K562 (cell line): ENCODE measurements around the gene FADS1. TPM values are rescaled to one million over a fixed set of nuclear protein-coding genes. Genes with fewer than 3 reads are reported as not detected.

ENCODE experiments used
- ATAC-seq: fragments of 200-7000 bp; cut with Tn5 transposase; 3 replicates; pipeline ENCODE4 v1.9.1; 2020; ENCODE audit warnings: moderate library complexity
- BruUV-seq: library from RNA; stranded (reverse); fragments of 400-500 nt; replicated peaks from 2 replicates; lab custom pipeline; 2021; lab: Mats Ljungman, UMichigan
- CTCF ChIA-PET: fragments of 300-600 bp; formaldehyde crosslinking; extraction: SDS; loops from one replicate; lab custom pipeline; 2021; ENCODE audit warnings: low intra/inter-chr PET ratio; lab: Yijun Ruan, JAX
- POLR2A ChIA-PET: fragments of 300-600, 350-650 bp; sonication (Branson Sonifier 250); formaldehyde crosslinking; extraction: SDS; loops from one replicate; lab custom pipeline; 2021; ENCODE audit warnings: antibody characterized with exemption, inconsistent platforms; lab: Yijun Ruan, JAX
- DNase-seq, 4 experiments: peaks; one replicate each; pipeline versions ENCODE4 v3.0.0 to v3.0.0-alpha.2; 2011 to 2018; ENCODE audit warnings: low spot score in 3 of 4, mixed read lengths in 3 of 4; ENCODE audit errors: extremely low read depth in 1 of 4
- FAIRE-seq: peaks from 2 replicates; lab custom pipeline; 2011; peaks lifted over from hg19 to GRCh38; lab: Jason Lieb, UNC
- H2AFZ ChIP-seq: 2 replicates; pipeline ENCODE4 v1.6.0; 2011; ENCODE audit warnings: low read depth, low read length, control low read depth, inconsistent platforms
- H3K27ac ChIP-seq: fragments of 200-600 bp; 3 replicates; pipeline ENCODE4 v1.8.0; 2011; ENCODE audit warnings: low read depth, mild to moderate bottlenecking, control low read depth, inconsistent platforms, low read length, moderate library complexity, mixed read lengths; ENCODE audit errors: extremely low read depth
- H3K27me3 ChIP-seq, 2 experiments: fragments of 300-600 bp in 1 of 2; 2 replicates in 1 of 2; 3 replicates in 1 of 2; pipeline versions ENCODE4 v1.6.0 to v1.8.0; 2011; ENCODE audit warnings: inconsistent platforms in 2 of 2, low read length in 2 of 2, mild to moderate bottlenecking in 1 of 2, mixed read lengths in 1 of 2, moderate library complexity in 1 of 2; ENCODE audit not compliant: control insufficient read depth in 2 of 2, insufficient read depth in 2 of 2
- H3K36me3 ChIP-seq: fragments of 300-600 bp; 3 replicates; pipeline ENCODE4 v1.8.0; 2011; ENCODE audit warnings: mild to moderate bottlenecking, low read length, inconsistent platforms; ENCODE audit not compliant: control insufficient read depth, insufficient read depth
- H3K4me1 ChIP-seq, 2 experiments: fragments of 200-600 bp in 1 of 2; replicated peaks in 1 of 2; 2 replicates in 1 of 2; 3 replicates in 1 of 2; pipeline versions ENCODE4 v1.5.1 to v1.8.0; 2011; ENCODE audit warnings: inconsistent platforms in 2 of 2, low read length in 2 of 2, mild to moderate bottlenecking in 1 of 2, mixed read lengths in 1 of 2, moderate library complexity in 1 of 2; ENCODE audit not compliant: control insufficient read depth in 2 of 2, insufficient read depth in 2 of 2
- H3K4me2 ChIP-seq: 2 replicates; pipeline ENCODE4 v1.6.1; 2011; ENCODE audit warnings: low read length, control low read depth, inconsistent platforms, mixed read lengths; ENCODE audit not compliant: insufficient read depth
- H3K4me3 ChIP-seq: fragments of 200-600 bp; sonication (generic), shearing (Covaris generic); 2 replicates; pipeline ENCODE4 v1.5.1; 2016; ENCODE audit warnings: control low read depth, inconsistent platforms
- H3K79me2 ChIP-seq: fragments of 200-600 bp; 3 replicates; pipeline ENCODE4 v1.8.0; 2011; ENCODE audit warnings: low read length, inconsistent platforms; ENCODE audit not compliant: control insufficient read depth, insufficient read depth
- H3K9ac ChIP-seq, 2 experiments: 2 replicates each; pipeline versions ENCODE4 v1.6.0 to v1.6.1; 2011; ENCODE audit warnings: low read depth in 2 of 2, low read length in 2 of 2, control low read depth in 1 of 2, inconsistent platforms in 1 of 2, mild to moderate bottlenecking in 1 of 2, mixed read lengths in 1 of 2; ENCODE audit not compliant: insufficient read depth in 1 of 2
- H3K9me1 ChIP-seq: one replicate; pipeline ENCODE4 v1.6.0; 2011; ENCODE audit warnings: inconsistent platforms, mild to moderate bottlenecking, low read length, moderate library complexity; ENCODE audit not compliant: control insufficient read depth, insufficient read depth
- H3K9me3 ChIP-seq: replicated peaks from 2 replicates; pipeline ENCODE4 v1.5.1; 2011; ENCODE audit warnings: low read depth, low read length, inconsistent platforms; ENCODE audit not compliant: control insufficient read depth, insufficient read depth
- H4K20me1 ChIP-seq: replicated peaks from 2 replicates; pipeline ENCODE4 v1.6.1; 2011; ENCODE audit warnings: low read length, inconsistent platforms, mixed read lengths; ENCODE audit not compliant: control insufficient read depth, insufficient read depth
- EGR1 ChIP-seq: fragments of 450-650 bp; conservative IDR thresholded peaks from 2 replicates; pipeline ENCODE4 v1.6.1; 2017; ENCODE audit warnings: mild to moderate bottlenecking
- L3MBTL2 ChIP-seq: fragments of 450-650 bp; IDR thresholded peaks from 2 replicates; pipeline ENCODE4 v1.6.1; 2016; ENCODE audit warnings: mild to moderate bottlenecking, moderate library complexity
- NONO ChIP-seq, 2 experiments: fragments of 200-400 bp in 1 of 2; fragments of 450-650 bp in 1 of 2; formaldehyde crosslinking in 1 of 2; IDR thresholded peaks; 2 replicates each; pipeline ENCODE4 v1.6.1; 2017; ENCODE audit warnings: low read depth in 2 of 2, mild to moderate bottlenecking in 2 of 2, moderate library complexity in 2 of 2, low read length in 1 of 2
- RBFOX2 ChIP-seq: fragments of 200-400 bp; formaldehyde crosslinking; IDR thresholded peaks from 2 replicates; pipeline ENCODE4 v1.6.1; 2017; ENCODE audit warnings: low read depth, mild to moderate bottlenecking, low read length, moderate library complexity
- RCOR1 ChIP-seq, 2 experiments: IDR thresholded peaks; 2 replicates each; pipeline ENCODE4 v1.6.1; 2012; ENCODE audit warnings: low read depth in 2 of 2, low read length in 2 of 2, borderline replicate concordance in 1 of 2, improper control_type of control experiment in 1 of 2
- SIN3A ChIP-seq, 2 experiments: fragments of 150-350 bp in 1 of 2; IDR thresholded peaks; 2 replicates each; pipeline ENCODE4 v1.6.1; 2011 to 2016; ENCODE audit warnings: borderline replicate concordance in 2 of 2, low read depth in 2 of 2, low read length in 2 of 2, mild to moderate bottlenecking in 2 of 2, moderate library complexity in 2 of 2; ENCODE audit not compliant: control insufficient read depth in 1 of 2
- ZNF263 ChIP-seq: sonication (generic); formaldehyde crosslinking; IDR thresholded peaks from 2 replicates; pipeline ENCODE4 v1.8.0; 2022; ENCODE audit warnings: mild to moderate bottlenecking, missing genetic modification reagents, borderline replicate concordance
- ZNF830 ChIP-seq: fragments of 250-450 bp; sonication (Bioruptor Pico); IDR thresholded peaks from 2 replicates; pipeline ENCODE4 v1.5.0; 2021; ENCODE audit warnings: mild to moderate bottlenecking
- WGBS: fragments of 100-300 bp; shearing (Covaris generic); methylation state at CpG from one replicate; pipeline ENCODE4 v1.1.6; 2016; ENCODE audit warnings: low coverage, mixed read lengths; ENCODE audit not compliant: insufficient coverage; ENCODE audit errors: missing lambda C conversion rate; 5-methylcytosine and 5-hydroxymethylcytosine counted together
- in situ Hi-C: fragments of 300-500 bp; cut with MboI; formaldehyde crosslinking; loops from 4 replicates; pipeline ENCODE4 v1.15.0; 2018; ENCODE audit warnings: inconsistent platforms, mixed read lengths
- intact Hi-C: fragments of 100-400 bp; cut with micrococcal nuclease; formaldehyde crosslinking; loops from 2 replicates; pipeline ENCODE4 v1.14.2; 2022
- polyA plus RNA-seq, 8 experiments: library from polyadenylated mRNA; depleted of rRNA in 4 of 8; stranded (reverse) in 5 of 8; unstranded in 3 of 8; fragments of >200 nt; fragmentation: Nextera tagmentation in 2 of 8; fragmentation: Illumina TruSeq in 1 of 8; extraction: Ambion mirVana in 2 of 8; extraction: Trizol in 1 of 8; gene quantifications; 2 replicates each; pipeline versions ENCODE4 v1.2.1 to v1.2.3, GENCODE V29; 2011 to 2014; ENCODE audit warnings: inconsistent platforms in 1 of 8, missing spikeins in 1 of 8
- total RNA-seq, 7 experiments: library from RNA; depleted of rRNA in 6 of 7; stranded (reverse); fragments of >200 nt in 6 of 7; fragmentation: Illumina TruSeq in 2 of 7; extraction: Trizol in 2 of 7; gene quantifications; 2 replicates each; pipeline versions ENCODE4 v1.2.1 to v1.2.3, GENCODE V29; 2011 to 2021; ENCODE audit warnings: low replicate concordance in 1 of 7
- TF ChIP-seq, protein P1 (sequence below), 2 experiments: fragments of 450-650 bp; IDR thresholded peaks; 2 replicates each; pipeline ENCODE4 v1.6.1; 2016; ENCODE audit warnings: mild to moderate bottlenecking in 2 of 2, borderline replicate concordance in 1 of 2, low read depth in 1 of 2, moderate library complexity in 1 of 2
- TF ChIP-seq, protein P2 (sequence below): fragments of 450-650 bp; conservative IDR thresholded peaks from 2 replicates; pipeline ENCODE4 v1.6.1; 2016; ENCODE audit warnings: missing genetic modification characterization, low read depth, mild to moderate bottlenecking, missing compliant biosample characterization, moderate library complexity

Gene FADS1
- total and polyA plus RNA-seq, 9 of the 15 experiments (the other 6 are each of a cell fraction or from before 2014, with no cell fraction given), result 110 to 864 (median 364) TPM

DNA sequence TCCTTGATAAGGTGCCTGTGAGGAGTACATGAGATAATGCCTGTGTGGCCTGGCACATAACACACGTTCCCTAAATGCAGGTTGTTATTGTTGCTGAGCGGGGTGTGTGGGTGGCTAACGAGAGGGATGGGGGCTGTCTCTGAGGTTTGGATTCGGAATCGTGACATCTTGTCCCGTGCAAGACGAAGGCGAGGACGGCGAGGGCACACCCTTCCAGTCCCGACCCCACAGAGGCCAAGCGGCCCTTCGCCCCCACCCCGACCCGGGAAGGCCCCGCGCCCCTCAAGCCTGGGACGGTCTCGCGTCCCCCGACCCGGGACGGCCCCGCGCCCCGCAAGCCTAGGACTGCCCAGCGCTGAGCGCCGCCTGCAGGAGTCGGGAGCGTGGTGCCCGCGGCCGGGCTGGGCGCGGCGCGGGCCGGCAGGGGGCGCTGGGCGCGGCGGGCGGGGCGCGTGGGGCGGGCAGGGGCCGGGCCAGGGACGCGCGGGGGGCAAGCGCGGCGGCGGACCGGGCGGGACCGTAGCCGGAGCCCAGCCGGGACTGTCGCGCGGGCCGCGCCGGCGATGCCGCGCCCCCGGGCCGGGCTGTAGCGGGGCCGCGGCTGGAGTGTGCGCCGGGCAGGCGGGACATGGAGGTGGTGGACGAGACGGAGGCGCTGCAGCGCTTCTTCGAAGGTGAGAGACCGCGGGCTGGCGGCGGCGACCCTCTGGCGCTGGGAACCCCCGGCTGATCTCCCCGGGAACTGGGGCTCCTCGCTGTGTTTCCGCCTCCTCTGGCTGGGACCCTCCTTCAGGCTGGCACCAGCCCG lies 64.5 kb downstream of the FADS1 start, which contains the start of gene MYRF:
MYRF (plus strand) TSS at position 520 of the 808 bp plus-strand sequence; CDS start at position 629, 109 bp downstream.
- Histone ChIP-seq H3K4me3 (peak within 1 kb of the TSS; percentile 56), H3K27me3 (no peaks in the 10 kb centered on the region), H3K9me3 (no peaks in the 10 kb centered on the region), H3K4me1 (peaks cover 84 to 93% of the 10 kb centered on the region in 2 experiments), H2AFZ (peak within 1 kb of the TSS; percentile 83), H3K36me3 (no peaks in the 10 kb centered on the region), H3K9me1 (no peaks in the 10 kb centered on the region), H4K20me1 (no peaks in the 10 kb centered on the region), H3K79me2 (peaks cover 43% of the 10 kb centered on the region), H3K27ac (peak within 1 kb of the TSS; percentile 63), H3K9ac (peak within 1 kb of the TSS; percentile 72 to 96), H3K4me2 (peak within 1 kb of the TSS; percentile 81)
- in situ Hi-C loops, result no loop called here
- DNase-seq, result peak; percentile 79 to 88 (median 85)
- peak; percentile 55 for ATAC-seq
- BruUV-seq, result no TSS peak
- ChIA-PET CTCF (interaction anchor here (0.8 to 1.0 kb wide), 2 partner anchors 25 to 36 kb away, joined by 3 to 4 read pairs; no protein-coding TSS in a partner anchor), POLR2A (no interaction called here)
- no peak for FAIRE-seq
- intact Hi-C loops, result no loop called here
- 2% methylated on average over 35 of the region's 93 CpGs for WGBS
- TF ChIP-seq ZNF830 (CRISPR knock-in tag), result no peak
- TF ChIP-seq, protein P1, sequence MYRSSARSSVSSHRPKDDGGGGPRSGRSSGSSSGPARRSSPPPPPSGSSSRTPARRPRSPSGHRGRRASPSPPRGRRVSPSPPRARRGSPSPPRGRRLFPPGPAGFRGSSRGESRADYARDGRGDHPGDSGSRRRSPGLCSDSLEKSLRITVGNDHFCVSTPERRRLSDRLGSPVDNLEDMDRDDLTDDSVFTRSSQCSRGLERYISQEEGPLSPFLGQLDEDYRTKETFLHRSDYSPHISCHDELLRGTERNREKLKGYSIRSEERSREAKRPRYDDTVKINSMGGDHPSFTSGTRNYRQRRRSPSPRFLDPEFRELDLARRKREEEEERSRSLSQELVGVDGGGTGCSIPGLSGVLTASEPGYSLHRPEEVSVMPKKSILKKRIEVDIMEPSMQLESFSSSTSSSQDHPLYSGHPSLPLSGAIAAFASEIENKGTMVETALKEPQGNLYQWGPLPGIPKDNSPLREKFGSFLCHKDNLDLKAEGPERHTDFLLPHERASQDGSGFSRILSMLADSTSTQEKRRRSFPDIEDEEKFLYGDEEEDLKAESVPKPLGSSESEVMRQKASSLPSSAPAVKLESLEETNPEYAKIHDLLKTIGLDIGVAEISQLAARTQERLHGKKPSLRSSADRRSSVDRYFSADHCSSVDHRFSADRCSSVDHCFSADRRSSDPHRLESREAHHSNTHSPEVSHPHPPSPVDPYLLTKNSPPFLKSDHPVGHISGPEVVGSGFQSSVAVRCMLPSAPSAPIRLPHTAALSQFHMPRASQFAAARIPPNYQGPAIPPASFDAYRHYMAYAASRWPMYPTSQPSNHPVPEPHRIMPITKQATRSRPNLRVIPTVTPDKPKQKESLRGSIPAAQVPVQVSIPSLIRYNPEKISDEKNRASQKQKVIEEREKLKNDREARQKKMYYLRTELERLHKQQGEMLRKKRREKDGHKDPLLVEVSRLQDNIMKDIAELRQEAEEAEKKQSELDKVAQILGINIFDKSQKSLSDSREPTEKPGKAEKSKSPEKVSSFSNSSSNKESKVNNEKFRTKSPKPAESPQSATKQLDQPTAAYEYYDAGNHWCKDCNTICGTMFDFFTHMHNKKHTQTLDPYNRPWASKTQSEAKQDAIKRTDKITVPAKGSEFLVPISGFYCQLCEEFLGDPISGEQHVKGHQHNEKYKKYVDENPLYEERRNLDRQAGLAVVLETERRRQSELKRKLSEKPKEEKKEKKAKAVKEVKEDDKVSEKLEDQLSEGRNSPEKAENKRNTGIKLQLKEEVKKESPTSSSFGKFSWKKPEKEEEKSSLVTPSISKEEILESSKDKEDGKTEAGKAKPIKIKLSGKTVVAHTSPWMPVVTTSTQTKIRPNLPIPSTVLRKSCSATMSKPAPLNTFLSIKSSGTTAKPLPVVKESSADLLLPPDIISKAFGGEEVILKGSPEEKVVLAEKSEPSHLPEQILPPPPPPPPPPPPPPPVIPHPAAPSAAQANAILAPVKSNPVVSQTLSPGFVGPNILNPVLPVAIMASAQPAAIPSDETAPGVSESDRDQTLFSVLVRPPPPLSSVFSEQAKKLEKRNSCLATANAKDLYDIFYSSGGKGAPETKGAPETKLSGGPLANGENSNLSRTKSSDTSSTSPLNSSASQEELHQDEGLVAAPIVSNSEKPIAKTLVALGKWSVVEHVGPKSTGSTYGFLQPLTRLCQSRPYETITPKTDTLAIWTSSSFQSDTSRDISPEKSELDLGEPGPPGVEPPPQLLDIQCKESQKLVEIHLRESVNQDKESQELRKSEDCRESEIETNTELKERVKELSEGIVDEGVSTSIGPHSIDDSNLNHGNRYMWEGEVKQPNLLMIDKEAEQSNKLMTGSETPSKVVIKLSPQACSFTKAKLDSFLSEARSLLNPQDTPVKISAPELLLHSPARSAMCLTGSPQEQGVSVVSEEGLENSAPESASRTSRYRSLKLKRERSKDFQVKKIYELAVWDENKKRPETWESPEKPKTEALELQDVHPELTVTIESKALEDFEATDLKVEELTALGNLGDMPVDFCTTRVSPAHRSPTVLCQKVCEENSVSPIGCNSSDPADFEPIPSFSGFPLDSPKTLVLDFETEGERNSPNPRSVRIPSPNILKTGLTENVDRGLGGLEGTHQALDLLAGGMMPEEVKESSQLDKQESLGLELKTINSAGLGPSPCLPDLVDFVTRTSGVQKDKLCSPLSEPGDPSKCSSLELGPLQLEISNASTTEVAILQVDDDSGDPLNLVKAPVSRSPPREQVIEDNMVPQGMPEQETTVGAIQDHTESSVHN (IDR thresholded peaks at IDR 0.05; ENCODE audit: borderline replicate concordance in 1 of 2, low read depth in 1 of 2), result no peak
- TF ChIP-seq SIN3A (IDR thresholded peaks at IDR 0.05; ENCODE audit: borderline replicate concordance in 2 of 2, control insufficient read depth in 1 of 2, low read depth in 2 of 2, low read length in 2 of 2), result peak in 1 of 2 experiments; percentile 35; a peak in 1 of 4 replicates
- peak; percentile 60 for TF ChIP-seq RBFOX2
- TF ChIP-seq L3MBTL2, result peak; percentile 46; the same call in 1 of the 2 replicates
- TF ChIP-seq EGR1, result peak; percentile 46; the same call in 1 of the 2 replicates
- TF ChIP-seq ZNF263 (CRISPR knock-in tag), result no peak
- TF ChIP-seq, protein P2, sequence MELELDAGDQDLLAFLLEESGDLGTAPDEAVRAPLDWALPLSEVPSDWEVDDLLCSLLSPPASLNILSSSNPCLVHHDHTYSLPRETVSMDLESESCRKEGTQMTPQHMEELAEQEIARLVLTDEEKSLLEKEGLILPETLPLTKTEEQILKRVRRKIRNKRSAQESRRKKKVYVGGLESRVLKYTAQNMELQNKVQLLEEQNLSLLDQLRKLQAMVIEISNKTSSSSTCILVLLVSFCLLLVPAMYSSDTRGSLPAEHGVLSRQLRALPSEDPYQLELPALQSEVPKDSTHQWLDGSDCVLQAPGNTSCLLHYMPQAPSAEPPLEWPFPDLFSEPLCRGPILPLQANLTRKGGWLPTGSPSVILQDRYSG, result no peak
- 0 out of 4 replicates have a peak, but pooled peaks of 1 of the 2 experiments have one; percentile 20 for TF ChIP-seq RCOR1 (IDR thresholded peaks at IDR 0.05; ENCODE audit: borderline replicate concordance in 1 of 2, low read depth in 2 of 2, low read length in 2 of 2)
- TF ChIP-seq NONO (IDR thresholded peaks at IDR 0.05; ENCODE audit: low read depth in 2 of 2, low read length in 1 of 2), result no peak
